ENCODE data around the gene GP5. TPM values are rescaled to one million over a fixed set of nuclear protein-coding genes. Genes with fewer than 3 reads are reported as not detected.

Gene GP5
- total RNA-seq, 3 donors from 2014 or later: 0.16 TPM; not detected in 2

- Histone ChIP-seq H3K36me3 (no peaks in the 10 kb centered on the region), H3K27me3 (peaks cover 0 to 17% of the 10 kb centered on the region in 2 donors), H3K9me3 (peaks cover 0 to 2% of the 10 kb centered on the region in 2 donors), H3K4me3 (peak overlapping the region; percentile 29 to 46 (median 32)), H3K27ac (peak overlapping the region in 1 of 2 donors; percentile 61), H3K4me1 (no peaks in the 10 kb centered on the region)
- intact Hi-C loops (cut with DNase I; ENCODE audit: low total_unique reads): no loop called here
- no peak for TF ChIP-seq POLR2A (IDR thresholded peaks at IDR 0.05)
- TF ChIP-seq CTCF (IDR thresholded peaks at IDR 0.05): no peak
- TF ChIP-seq POLR2AphosphoS5 (IDR thresholded peaks at IDR 0.05): no peak
- no peak for DNase-seq (ENCODE audit: low spot score in 2 of 2)
Observed at GRCh38 chr3:194395778-194396538, 3.1 kb downstream of the GP5 start.

GRCh38 chr3:194395212-194395611, 3.9 kb downstream of the GP5 start:
- DNase-seq (ENCODE audit: low spot score in 2 of 2): no peak
- Histone ChIP-seq H3K27ac (no peak overlapping the region), H3K36me3 (no peaks in the 10 kb centered on the region), H3K4me3 (no peak overlapping the region), H3K27me3 (peaks cover 0 to 17% of the 10 kb centered on the region in 2 donors), H3K4me1 (no peaks in the 10 kb centered on the region), H3K9me3 (peaks cover 0 to 7% of the 10 kb centered on the region in 2 donors)
- TF ChIP-seq POLR2A (IDR thresholded peaks at IDR 0.05) (no peak), POLR2AphosphoS5 (IDR thresholded peaks at IDR 0.05) (no peak), CTCF (IDR thresholded peaks at IDR 0.05) (no peak)
- intact Hi-C loops (cut with DNase I; ENCODE audit: low total_unique reads): no loop called here

GRCh38 chr3:194392576-194392975, 6.5 kb downstream of the GP5 start:
- no peak overlapping the region for H3K27ac ChIP-seq
- peaks cover 0 to 7% of the 10 kb centered on the region in 2 donors for H3K9me3 ChIP-seq
- no peaks in the 10 kb centered on the region for H3K36me3 ChIP-seq
- no peaks in the 10 kb centered on the region for H3K4me1 ChIP-seq
- H3K4me3 ChIP-seq: no peak overlapping the region
- peaks cover 0 to 4% of the 10 kb centered on the region in 2 donors for H3K27me3 ChIP-seq
- intact Hi-C loops (cut with DNase I; ENCODE audit: low total_unique reads): no loop called here
- no peak for DNase-seq (ENCODE audit: low spot score in 2 of 2)
- TF ChIP-seq POLR2A (IDR thresholded peaks at IDR 0.05): no peak
- TF ChIP-seq CTCF (IDR thresholded peaks at IDR 0.05): no peak
- no peak for TF ChIP-seq POLR2AphosphoS5 (IDR thresholded peaks at IDR 0.05)

GRCh38 chr3:194390835-194391234, 8.2 kb downstream of the GP5 start:
- Histone ChIP-seq H3K9me3 (peaks cover 0 to 7% of the 10 kb centered on the region in 2 donors), H3K27me3 (no peaks in the 10 kb centered on the region), H3K4me1 (no peaks in the 10 kb centered on the region), H3K36me3 (no peaks in the 10 kb centered on the region), H3K27ac (no peak overlapping the region), H3K4me3 (no peak overlapping the region)
- TF ChIP-seq CTCF (IDR thresholded peaks at IDR 0.05) (no peak), POLR2AphosphoS5 (IDR thresholded peaks at IDR 0.05) (no peak), POLR2A (IDR thresholded peaks at IDR 0.05) (no peak)
- DNase-seq (ENCODE audit: low spot score in 2 of 2): no peak
- intact Hi-C loops (cut with DNase I; ENCODE audit: low total_unique reads): no loop called here

- intact Hi-C loops (cut with DNase I; ENCODE audit: low total_unique reads): no loop called here
- no peak overlapping the region for H3K4me3 ChIP-seq
- H3K9me3 ChIP-seq: peaks cover 0 to 7% of the 10 kb centered on the region in 2 donors
- H3K36me3 ChIP-seq: no peaks in the 10 kb centered on the region
- TF ChIP-seq CTCF (IDR thresholded peaks at IDR 0.05) (no peak), POLR2A (IDR thresholded peaks at IDR 0.05) (no peak), POLR2AphosphoS5 (IDR thresholded peaks at IDR 0.05) (no peak)
- H3K4me1 ChIP-seq: no peaks in the 10 kb centered on the region
- H3K27ac ChIP-seq: no peak overlapping the region
- H3K27me3 ChIP-seq: no peaks in the 10 kb centered on the region
- DNase-seq (ENCODE audit: low spot score in 2 of 2): no peak
Observed at GRCh38 chr3:194389269-194389668, 9.8 kb downstream of the GP5 start.

Measured in breast epithelium (tissue), 4 donors.